ENCODE data around the gene ACAP2.

GRCh38 chr3:195306369-195306768, 136.5 kb downstream of the ACAP2 start:
- TF ChIP-seq CTCF (conservative IDR thresholded peaks at IDR 0.05; ENCODE audit: low read depth in 2 of 2) (no peak), POLR2AphosphoS5 (IDR thresholded peaks at IDR 0.05; ENCODE audit: low read depth) (no peak), EZH2 (IDR thresholded peaks at IDR 0.05; ENCODE audit: low read depth, unreplicated experiment) (no peak), JUNB (IDR thresholded peaks at IDR 0.05; ENCODE audit: unreplicated experiment) (no peak), NANOG (IDR thresholded peaks at IDR 0.05; ENCODE audit: borderline replicate concordance) (no peak), EZH2phosphoT487 (IDR thresholded peaks at IDR 0.05; ENCODE audit: unreplicated experiment) (no peak), ETS1 (IDR thresholded peaks at IDR 0.05) (no peak), ZNF462 (CRISPR knock-in tag; IDR thresholded peaks at IDR 0.05) (no peak), CREB1 (CRISPR knock-in tag; IDR thresholded peaks at IDR 0.05; ENCODE audit: low read depth) (no peak), ZNF114 (CRISPR knock-in tag; IDR thresholded peaks at IDR 0.05) (no peak), STAT1 (IDR thresholded peaks at IDR 0.05; ENCODE audit: unreplicated experiment) (no peak), ZNF331 (CRISPR knock-in tag; IDR thresholded peaks at IDR 0.05; ENCODE audit: low read depth) (no peak)
- TF ChIP-seq, protein P1, sequence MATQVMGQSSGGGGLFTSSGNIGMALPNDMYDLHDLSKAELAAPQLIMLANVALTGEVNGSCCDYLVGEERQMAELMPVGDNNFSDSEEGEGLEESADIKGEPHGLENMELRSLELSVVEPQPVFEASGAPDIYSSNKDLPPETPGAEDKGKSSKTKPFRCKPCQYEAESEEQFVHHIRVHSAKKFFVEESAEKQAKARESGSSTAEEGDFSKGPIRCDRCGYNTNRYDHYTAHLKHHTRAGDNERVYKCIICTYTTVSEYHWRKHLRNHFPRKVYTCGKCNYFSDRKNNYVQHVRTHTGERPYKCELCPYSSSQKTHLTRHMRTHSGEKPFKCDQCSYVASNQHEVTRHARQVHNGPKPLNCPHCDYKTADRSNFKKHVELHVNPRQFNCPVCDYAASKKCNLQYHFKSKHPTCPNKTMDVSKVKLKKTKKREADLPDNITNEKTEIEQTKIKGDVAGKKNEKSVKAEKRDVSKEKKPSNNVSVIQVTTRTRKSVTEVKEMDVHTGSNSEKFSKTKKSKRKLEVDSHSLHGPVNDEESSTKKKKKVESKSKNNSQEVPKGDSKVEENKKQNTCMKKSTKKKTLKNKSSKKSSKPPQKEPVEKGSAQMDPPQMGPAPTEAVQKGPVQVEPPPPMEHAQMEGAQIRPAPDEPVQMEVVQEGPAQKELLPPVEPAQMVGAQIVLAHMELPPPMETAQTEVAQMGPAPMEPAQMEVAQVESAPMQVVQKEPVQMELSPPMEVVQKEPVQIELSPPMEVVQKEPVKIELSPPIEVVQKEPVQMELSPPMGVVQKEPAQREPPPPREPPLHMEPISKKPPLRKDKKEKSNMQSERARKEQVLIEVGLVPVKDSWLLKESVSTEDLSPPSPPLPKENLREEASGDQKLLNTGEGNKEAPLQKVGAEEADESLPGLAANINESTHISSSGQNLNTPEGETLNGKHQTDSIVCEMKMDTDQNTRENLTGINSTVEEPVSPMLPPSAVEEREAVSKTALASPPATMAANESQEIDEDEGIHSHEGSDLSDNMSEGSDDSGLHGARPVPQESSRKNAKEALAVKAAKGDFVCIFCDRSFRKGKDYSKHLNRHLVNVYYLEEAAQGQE (IDR thresholded peaks at IDR 0.05; ENCODE audit: unreplicated experiment) = no peak
